ENCODE measurements around the gene F10. TPM values are rescaled to one million over a fixed set of nuclear protein-coding genes. Genes with fewer than 3 reads are reported as not detected.

F10 gene
- total and polyA plus RNA-seq, 9 of the 15 experiments (the other 6 are each of a cell fraction or from before 2014, with no cell fraction given) = 0.04 to 0.09 (median 0.07) TPM; not detected in 5

DNA sequence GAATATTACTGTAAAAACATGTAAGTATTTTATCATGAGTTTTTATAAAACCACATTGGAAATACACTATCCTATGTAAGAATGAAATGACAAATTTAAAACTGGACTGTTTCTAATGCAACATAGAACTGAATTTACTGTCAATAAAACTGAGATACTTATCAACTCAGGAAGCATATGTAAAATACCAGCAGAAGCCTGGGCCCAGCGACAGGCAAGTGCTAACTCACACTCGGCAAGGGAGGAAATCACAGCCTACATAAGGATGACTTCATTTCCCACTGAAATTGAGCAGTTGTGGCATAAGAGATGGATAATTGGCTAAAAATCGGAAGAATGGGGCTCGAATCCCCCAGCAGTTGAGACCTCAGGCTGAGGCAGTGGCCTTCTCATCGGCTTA lies 47.9 kb downstream of the F10 start (continued):
- TF ChIP-seq U2AF2 (optimal IDR thresholded peaks at IDR 0.05; ENCODE audit: low read depth, low read length) = no peak
- no peak for TF ChIP-seq BHLHE40 (IDR thresholded peaks at IDR 0.05; ENCODE audit: low read length)
- no peak for TF ChIP-seq SETDB1 (IDR thresholded peaks at IDR 0.05; ENCODE audit: low read length)
- TF ChIP-seq FOXM1 (IDR thresholded peaks at IDR 0.05; ENCODE audit: low read depth) = no peak
- no peak for TF ChIP-seq FOXM1 (CRISPR knock-in tag; IDR thresholded peaks at IDR 0.05; ENCODE audit: low read depth)
- no peak for TF ChIP-seq RUNX1 (IDR thresholded peaks at IDR 0.05; ENCODE audit: low read depth)
- no peak for TF ChIP-seq MECOM (CRISPR knock-in tag; IDR thresholded peaks at IDR 0.05)
- no peak for TF ChIP-seq MYBL2 (IDR thresholded peaks at IDR 0.05; ENCODE audit: low read depth)
- no peak for TF ChIP-seq MYBL2 (CRISPR knock-in tag; IDR thresholded peaks at IDR 0.05; ENCODE audit: borderline replicate concordance)
- TF ChIP-seq BDP1 (IDR thresholded peaks at IDR 0.05; ENCODE audit: insufficient read depth, insufficient read length) = no peak
- TF ChIP-seq PHF8 (IDR thresholded peaks at IDR 0.05; ENCODE audit: borderline replicate concordance, low read length) = no peak

DNA sequence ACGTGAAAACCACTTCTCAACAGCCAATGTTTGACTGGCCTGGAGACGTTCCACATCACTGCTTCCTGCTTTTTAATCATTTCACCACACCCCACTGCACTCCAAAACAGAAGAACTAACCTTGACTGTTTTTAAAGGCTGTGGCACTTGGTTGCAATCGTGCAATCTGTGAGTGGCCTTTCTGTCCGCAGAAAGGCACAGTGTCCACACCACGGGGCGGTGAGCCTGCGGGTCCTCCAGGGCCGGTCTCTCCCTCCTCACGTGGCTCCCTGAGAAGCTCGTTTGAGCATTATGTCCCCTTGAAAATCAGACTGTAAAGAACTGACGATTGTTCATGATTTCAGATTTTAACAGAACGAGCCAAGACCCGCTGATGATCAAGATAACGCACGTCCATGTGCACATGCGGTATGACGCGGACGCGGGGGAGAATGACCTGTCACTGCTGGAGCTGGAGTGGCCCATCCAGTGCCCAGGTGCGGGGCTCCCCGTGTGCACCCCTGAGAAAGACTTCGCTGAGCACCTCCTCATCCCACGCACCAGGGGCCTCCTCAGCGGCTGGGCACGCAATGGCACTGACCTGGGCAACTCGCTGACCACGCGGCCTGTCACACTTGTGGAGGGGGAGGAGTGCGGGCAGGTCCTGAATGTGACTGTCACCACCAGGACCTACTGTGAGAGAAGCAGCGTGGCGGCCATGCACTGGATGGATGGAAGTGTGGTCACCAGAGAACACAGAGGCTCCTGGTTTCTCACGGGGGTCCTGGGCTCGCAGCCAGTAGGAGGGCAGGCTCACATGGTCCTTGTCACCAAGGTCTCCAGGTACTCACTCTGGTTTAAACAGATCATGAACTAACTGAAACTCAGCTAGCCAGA lies 48.9 kb downstream of the F10 start:
- Histone ChIP-seq H3K27ac (ENCODE audit: extremely low read depth, low read depth, low read length) (no peak overlapping the region), H4K20me1 (replicated peaks; ENCODE audit: control insufficient read depth, insufficient read depth, low read length) (no peaks in the 10 kb centered on the region; the same call in 1 of the 2 replicates), H3K9me1 (ENCODE audit: control insufficient read depth, insufficient read depth, low read length) (no peaks in the 10 kb centered on the region), H3K4me3 (no peak overlapping the region), H3K36me3 (ENCODE audit: control insufficient read depth, insufficient read depth, low read length) (peaks cover 33% of the 10 kb centered on the region), H3K4me1 (replicated peaks in 1 of 2; ENCODE audit: control insufficient read depth in 2 of 2, insufficient read depth in 2 of 2, low read length in 2 of 2) (peaks cover 0 to 9% of the 10 kb centered on the region in 2 experiments; a peak in 2 of 5 replicates), H2AFZ (ENCODE audit: low read depth, low read length) (no peak overlapping the region), H3K4me2 (ENCODE audit: insufficient read depth, low read length) (no peak overlapping the region), H3K79me2 (ENCODE audit: control insufficient read depth, insufficient read depth, low read length) (no peaks in the 10 kb centered on the region), H3K27me3 (ENCODE audit: control insufficient read depth in 2 of 2, insufficient read depth in 2 of 2, low read length in 2 of 2) (no peaks in the 10 kb centered on the region), H3K9ac (ENCODE audit: insufficient read depth in 1 of 2, low read depth in 2 of 2, low read length in 2 of 2) (no peak overlapping the region), H3K9me3 (replicated peaks; ENCODE audit: control insufficient read depth, insufficient read depth, low read depth, low read length) (no peaks in the 10 kb centered on the region)
- FAIRE-seq (no peak), ATAC-seq (no peak), DNase-seq (ENCODE audit: extremely low read depth in 1 of 4, low spot score in 3 of 4) (no peak)
- no TSS peak for BruUV-seq (replicated peaks)
- in situ Hi-C loops (cut with MboI) (no loop called here), intact Hi-C loops (cut with micrococcal nuclease) (no loop called here)
- WGBS (ENCODE audit: insufficient coverage, low coverage, missing lambda C conversion rate) = 87% methylated on average over 18 of the region's 34 CpGs
- ChIA-PET CTCF (ENCODE audit: low intra/inter-chr PET ratio) (no interaction called here), POLR2A (no interaction called here)
- TF ChIP-seq KLF10 (CRISPR knock-in tag; IDR thresholded peaks at IDR 0.05) (no peak), ZBTB33 (CRISPR knock-in tag; IDR thresholded peaks at IDR 0.05) (0 out of 2 replicates have a peak, but pooled peaks have one; percentile 46), CHD2 (IDR thresholded peaks at IDR 0.05; ENCODE audit: low read depth, low read length) (no peak), POLR2G (IDR thresholded peaks at IDR 0.05; ENCODE audit: low read depth, low read length) (peak; percentile 35; the same call in 1 of the 2 replicates)

Measured in K562 (cell line).